EL (cell line): Measurements from ENCODE around the gene PLB1.

Source experiments
- DNase-seq: peaks from one replicate; pipeline ENCODE4 v3.0.0-alpha.2; 2016

Gene PLB1

DNA sequence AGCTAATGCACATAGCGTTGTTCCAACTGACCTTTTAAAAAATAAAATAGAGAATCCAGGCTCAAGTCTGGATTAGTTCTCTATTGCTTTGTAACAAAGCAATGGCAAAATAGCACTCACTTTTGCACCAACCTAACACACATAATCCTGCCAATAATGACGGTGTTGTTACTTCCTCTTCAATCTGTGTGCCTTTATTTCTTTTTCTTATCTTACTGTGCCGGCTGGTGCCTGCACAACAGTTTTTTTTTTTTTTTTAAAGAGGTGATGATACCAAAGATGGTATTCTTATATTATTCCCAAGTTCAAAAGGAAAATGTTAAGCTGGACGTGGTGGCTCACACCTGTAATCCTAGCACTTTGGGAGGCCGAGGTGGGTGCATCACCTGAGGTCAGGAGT, 3.4 kb downstream of the PLB1 start:
- no peak for DNase-seq

DNA sequence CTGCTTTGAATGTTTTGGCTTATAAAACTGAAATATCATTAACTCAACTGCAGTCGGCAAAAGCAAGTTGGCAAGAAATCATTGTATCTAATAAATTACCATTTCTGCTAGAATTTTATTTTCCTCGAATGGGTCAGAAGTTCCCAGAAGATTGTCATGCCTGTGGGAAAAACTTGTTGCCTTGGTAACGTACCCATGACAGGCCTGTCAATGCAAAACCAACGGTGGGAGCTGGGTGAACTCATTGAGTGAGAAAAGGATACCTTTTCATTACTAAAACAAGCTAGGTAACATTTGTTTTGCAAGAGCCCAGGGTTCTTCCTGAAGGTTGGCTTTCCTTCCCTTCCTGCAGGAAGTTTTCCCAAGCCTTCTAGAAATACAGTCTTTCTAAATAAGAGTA, 9.5 kb downstream of the PLB1 start:
- no peak for DNase-seq

DNA sequence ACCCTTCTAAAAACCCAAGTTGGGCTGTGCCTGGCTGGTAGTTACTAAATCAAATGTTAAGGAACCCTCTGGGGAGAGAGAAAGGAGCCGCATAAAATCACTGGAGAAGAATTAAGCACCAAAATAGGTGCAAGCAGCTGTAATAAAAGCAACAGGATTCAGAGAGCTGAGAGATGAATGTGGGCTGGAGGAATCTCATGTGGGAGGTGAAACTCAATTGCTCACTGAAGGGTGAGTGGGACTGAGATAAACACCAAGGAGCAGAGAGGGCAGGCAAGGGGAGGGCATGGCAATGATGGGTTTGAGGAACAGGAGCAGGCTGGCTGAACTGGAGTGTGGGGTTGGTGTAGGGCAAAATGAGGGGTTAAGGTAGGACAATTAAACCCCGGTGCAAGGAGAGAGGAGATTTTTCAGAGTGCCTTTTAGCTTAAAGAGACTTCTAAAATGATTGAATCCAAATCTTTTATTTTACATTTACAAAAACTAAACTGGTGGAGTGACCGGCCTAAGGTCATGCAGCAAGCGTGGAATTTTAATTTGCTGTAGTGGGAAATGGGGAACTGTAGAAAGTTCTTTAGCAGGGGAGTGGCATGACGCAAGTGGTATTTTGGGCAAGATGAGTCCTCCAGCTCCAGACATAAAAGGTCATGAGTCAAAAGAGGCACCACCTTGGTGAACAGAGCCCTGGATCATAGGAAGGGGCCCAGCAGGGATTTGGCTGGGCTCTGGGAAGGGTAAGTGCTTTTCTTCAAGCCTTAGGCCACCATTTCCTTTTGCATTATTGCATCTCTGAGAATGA, 10.5 kb downstream of the PLB1 start:
- DNase-seq = no peak

DNA sequence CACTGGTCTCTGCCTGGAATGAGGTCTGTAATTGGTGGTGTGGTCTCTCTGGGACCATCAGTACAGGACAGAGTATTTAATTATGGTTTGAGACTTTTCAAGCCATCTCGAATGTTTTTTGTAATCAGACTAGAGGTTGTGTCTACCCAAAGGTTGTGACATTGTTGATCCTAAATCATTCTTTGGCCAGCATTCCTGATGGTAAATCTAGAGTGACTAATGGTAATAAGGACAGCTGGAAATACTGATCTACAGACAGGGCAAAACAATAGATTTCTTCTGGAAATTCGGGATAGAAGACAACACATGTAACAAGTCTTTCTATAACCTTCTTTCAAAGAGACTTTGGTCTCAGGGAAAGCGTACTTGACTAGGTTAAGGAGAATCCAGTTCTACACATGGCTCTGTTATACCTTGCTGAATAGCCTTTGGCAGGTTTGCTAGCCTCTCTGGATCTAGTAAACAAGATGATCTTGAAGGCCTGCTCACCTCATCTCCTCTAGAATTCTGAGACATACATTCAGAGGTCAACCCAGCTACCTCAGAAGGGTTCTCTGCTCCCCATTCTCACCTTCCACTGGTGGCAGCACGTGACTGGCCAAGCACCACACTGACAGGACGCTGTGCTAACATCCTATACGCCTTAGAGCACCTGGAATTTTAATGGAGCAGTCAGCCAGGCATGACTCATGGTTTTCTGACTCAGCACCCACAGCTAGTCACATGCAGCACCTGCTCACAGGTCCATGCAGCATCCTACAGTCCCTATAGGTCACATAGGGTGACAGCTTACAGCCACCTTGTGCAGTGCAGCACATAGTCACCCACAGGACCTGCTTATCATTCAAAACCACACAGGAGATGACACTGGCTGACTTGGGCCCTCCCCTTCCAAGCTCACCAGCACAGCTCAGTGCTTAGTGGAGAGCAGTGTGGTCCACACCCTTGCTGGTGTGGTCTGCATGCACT, 12.2 kb downstream of the PLB1 start:
- DNase-seq = peak; percentile 7

DNA sequence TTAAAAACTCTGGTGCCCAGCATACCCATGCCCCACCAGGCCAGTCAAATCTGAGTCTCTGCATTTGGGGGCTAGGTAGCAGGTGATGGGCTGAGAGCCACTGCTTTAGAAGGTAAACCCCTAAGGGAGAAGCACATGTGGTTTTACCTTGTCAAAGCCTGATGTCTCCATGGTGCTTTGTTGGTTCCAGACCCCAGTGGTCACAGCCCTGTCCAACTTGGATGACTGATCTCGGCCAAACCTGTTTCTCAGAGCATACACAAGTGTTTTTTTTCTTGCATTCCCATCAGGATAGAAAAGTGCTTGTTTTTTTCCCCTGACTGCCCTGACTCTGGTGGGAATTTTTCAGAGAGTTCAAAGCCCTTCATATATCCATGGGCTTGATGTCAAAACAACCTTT, 13.5 kb downstream of the PLB1 start:
- no peak for DNase-seq

DNA sequence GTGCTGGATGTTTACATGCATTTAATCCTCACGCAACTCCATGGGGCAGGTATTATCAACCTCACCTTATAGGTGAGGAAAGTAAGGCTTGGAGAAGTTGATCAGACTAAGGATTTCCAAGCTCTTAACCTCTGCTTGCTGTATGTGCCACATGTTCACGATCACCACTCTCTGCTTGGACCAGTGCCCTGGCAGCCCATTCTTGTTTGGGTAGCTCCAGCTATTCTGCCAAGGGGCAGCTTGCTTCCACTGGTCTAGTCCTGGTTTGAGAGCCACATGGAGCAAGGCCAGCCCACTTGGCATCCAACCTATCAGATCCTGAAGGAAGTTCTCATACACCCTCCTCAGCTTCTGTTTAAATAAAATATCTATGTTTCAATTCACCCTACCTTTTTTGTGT, 14.3 kb downstream of the PLB1 start:
- no peak for DNase-seq

DNA sequence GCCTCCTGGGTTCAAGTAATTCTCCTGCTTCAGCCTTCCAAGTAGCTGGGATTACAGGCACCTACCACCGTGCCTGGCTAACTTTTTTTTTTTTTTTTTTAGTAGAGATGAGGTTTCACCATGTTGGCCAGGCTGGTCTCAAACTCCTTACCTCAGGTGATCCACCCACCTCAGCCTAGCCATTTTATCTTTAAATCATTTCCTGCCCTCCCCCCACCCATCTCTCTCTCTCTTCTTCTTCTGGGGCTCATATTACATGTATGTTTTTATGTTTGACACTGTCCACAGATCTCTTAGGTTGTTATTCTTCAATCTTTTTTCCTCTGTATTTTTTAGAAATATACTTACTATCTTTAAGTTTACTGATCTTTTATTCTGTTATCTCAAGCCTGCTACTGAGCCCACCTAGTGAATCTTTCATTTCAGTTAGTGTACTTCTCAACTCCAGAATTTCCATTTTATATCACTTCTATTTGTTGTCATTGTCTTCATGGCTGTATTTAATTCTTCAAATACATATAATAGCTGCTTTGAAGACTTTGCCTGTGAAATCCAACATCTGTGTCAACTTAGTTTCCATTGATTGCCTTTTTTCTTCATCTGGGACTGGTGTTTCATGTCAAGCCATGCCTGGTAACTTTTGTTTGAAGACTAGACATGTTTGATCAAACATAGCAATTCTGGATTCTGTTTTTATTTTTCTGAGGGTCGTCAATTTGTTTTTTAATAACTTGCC, 16.2 kb downstream of the PLB1 start:
- no peak for DNase-seq

DNA sequence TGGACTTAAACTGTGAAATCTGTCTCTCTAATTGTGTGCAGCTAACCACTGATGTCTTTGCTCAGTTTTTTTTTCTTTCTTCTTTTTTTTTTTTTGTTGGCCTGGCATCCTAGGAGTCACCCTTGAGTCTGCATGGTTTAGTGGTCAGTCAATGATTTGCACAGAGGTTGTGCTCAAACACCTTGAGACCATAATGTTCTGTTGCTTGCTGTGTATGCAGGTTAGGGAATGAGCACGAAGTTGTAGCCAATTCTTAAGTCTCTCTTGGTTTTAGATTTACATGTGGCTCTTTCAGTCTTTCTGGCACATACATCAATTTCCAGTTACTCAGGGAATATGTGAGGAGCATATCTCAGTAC, 16.7 kb downstream of the PLB1 start:
- no peak for DNase-seq

DNA sequence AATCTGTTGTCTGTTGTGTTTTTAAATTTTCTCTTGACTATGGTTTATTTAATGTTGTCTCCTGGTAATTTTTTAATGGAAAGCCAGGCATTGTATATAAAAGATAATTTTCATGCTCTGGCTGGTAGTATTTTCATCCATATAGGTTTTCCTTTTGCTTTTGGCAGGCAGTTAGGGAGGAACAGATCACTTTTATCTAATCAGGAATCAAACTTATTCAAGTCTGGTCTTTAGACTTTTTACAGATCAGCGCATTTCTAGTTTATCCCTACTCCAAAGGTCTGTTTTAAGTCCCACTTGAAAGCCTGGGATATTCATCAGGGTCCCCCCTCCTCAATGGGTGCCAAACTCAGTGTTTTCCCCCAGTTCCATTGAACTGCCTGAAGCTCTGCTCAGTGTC, 17.2 kb downstream of the PLB1 start:
- no peak for DNase-seq

DNA sequence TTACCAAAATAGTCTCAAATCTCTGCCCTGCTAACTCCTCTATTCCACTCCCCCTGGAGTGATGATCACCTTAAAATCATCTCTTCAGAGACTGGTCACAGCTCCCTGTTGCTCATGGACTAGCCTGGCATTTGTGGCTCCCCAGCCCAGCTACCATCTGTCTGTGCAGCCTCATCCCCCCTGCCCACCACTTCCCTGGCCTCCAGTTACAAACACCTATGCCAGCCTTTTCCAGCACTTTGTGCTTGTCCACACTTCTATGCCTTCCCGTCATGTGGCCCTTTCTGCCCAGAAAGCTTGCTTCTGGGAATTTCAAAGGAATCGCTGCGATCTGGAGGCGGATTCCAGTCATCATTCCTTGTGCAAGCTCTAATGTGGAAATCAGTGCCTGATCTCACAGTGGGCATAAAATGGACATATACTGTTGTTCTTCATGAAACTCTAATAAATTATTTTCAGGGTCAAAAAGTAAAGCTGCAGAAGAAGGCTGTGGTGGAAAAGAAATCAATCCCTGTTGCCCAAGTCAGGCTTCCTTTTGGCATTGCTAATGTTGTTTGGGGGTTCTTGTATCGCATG, 19.4 kb downstream of the PLB1 start:
- no peak for DNase-seq

DNA sequence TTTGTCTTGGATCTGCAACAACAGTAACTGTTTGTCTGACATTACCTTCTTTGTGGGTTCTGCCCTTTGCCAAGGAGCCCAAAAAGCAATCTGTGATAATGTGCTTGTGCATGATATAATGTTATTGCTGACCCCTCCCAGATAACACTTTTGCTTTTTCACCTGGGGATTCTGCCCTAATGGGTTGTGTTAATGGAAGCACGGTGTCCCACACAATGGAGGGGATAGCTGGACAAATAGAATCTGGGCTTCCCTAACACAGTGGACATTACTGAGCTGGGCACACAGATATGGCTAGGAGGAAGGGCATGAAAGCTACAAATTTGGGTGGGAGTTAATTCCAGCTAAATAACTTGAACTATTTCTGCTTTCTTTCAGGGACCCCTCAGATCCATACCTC, 20.6 kb downstream of the PLB1 start:
- no peak for DNase-seq

DNA sequence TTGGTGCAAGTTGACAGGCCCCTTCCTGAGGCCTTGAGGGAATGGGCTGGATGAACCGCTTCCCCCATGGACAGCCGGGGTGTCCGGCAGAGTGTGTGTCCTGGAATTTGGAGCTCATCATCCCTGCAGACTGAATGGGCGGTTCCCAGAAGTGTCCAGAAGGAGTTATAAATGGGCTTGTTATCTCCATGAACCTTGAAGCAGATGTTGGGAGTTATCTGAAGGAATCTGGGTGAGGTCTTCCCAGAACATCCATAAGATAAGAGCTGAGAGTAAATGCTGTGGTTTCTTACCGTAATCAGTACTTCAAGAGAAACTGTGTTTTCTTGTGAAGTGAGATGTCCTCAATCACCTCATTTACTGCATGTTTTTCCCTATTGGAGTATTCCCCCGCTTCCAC, 21.1 kb downstream of the PLB1 start:
- DNase-seq = no peak

DNA sequence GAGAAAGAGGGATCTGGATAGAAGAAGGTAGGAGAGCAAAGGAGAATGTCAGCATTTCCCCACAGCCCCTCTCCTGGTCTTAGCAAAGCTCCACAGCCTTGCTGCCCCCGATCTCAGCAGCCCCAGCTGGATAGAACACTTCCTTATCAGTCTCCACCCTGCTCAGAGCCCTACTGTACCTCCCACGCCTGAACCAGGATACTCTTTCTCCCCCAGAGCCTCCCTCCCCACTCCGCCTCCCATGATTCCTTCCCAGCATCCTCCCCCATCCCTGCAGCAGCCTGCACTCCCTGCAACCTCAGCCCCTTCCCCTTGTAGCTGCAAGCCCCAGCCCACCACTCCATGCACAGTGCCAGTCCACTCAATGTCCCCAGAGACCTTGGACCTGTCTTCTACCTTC, 25.8 kb downstream of the PLB1 start:
- no peak for DNase-seq

DNA sequence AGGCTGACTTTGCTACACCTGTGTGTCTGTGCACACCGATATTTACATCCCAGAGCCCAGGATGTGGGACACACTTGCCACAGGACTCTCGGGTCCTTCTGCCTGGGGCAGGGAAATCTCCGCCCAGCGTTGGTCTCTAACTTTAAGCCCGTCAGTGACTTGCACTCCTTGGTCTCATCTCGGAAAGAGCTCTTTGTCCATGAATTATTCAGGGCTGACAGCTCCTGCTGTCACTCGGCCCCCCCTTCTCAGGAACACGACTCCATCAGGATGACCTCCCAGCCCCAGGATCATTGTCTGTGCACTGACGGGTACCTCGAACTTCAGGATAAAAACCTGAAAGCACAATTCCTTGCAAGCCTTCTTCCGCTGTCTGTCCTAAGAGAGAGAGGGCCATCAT, 26.6 kb downstream of the PLB1 start:
- no peak for DNase-seq

DNA sequence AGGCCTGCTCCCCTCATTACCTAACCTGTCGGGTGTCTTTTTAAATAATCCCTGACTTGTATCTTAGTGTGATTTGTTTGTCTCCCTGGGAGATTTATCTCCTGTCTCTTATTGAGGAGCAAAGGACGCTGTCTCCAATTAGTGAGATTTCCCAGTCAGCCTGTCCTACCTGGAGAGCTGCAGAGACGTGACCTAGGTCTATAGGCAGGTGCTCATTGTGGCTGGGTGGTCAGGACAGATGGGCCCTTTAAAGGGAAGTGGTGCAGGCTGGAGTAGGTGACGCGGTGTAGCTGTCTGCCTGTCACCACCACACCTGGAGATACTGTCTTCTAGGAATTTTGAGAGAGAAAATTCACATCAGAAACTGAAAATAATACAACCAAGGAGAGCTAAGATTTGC, 28.0 kb downstream of the PLB1 start:
- DNase-seq = no peak

DNA sequence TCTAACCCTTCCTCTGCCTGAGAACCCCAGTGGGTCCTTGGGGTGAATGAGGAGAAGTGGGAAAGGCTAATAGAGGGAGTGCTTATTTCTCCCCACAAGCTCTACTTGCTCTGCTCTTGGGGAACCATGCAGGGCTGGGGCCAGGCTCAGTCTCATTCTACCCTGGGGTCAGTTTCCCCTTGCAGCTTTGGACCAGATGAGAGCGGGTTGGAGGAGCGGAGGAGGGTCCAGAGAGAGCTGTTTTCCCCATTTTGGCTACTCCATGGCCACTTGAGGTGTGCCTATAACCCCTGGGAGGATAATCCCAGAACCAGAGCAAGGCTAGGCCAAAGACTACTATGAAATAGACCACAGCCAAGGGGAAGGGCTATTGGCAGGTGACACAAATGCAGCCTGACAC, 29.6 kb downstream of the PLB1 start:
- DNase-seq = no peak

DNA sequence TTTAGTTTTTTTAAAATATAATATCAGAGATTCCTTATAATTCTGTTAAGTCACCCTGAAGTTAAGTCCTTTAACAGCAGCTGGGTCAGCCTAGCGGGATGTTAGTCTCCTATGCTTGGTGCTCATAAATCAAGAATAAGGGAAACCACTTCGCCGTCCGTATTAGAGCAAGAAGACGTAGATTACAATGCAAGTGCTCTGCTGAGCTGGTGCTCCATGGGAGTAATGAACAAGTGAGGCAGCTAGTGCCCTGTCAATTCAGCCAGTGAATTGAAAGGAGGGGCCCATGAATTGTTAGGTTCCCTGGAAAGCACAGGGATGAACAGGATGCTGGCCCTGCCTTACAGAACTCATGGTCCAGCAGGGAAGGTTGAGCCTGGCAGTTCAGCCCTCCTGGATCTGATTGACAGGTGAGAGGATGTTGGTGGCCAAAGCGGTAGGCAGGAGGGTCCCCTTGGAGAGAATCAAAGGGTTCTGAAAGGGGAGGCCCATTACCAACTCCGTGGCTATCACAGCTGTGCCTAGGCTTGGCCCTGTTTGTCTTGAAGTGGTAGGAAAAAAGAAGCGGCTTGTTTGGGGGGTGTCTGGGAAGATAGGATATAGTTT, 30.8 kb downstream of the PLB1 start:
- DNase-seq = no peak

DNA sequence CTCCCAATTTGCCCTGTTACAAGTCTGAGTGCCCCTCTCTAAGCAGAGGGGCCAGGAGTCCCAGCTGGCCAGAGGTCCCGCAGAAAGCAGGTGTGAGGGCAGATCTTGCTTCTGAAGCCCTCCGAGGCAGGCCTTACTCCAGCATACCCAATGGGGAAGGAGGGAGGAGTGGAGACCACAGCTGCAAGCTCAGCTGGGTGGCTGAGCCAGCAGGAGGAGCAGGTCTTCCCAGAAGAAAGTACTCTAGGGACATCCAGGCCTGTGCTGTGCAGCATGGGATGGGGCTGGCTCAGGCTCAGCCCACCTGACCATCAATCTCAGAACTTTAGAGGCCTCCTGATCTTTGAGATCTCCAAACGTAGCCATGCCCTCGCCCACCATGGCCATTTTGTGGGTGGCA, 31.3 kb downstream of the PLB1 start:
- DNase-seq = no peak

DNA sequence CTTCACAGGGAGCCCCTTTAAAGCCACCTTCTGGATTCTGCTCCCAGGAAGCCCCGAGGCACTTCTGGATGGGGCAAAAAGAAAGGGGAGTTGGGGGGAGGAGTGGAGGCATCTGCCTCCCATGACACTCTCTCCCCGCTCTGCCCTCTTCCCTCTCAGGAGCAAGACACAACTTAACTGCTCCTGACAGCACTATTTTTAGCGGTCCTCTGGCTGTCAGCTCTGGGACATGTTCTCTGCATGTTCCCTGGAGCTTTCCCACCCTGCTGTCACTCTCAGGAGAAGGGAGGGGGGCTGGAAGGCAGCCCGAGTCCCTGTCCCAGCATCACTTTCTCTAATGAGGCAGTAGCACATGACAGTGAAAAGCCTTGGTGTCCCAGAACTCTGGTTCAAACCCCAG, 32.3 kb downstream of the PLB1 start:
- DNase-seq = no peak

DNA sequence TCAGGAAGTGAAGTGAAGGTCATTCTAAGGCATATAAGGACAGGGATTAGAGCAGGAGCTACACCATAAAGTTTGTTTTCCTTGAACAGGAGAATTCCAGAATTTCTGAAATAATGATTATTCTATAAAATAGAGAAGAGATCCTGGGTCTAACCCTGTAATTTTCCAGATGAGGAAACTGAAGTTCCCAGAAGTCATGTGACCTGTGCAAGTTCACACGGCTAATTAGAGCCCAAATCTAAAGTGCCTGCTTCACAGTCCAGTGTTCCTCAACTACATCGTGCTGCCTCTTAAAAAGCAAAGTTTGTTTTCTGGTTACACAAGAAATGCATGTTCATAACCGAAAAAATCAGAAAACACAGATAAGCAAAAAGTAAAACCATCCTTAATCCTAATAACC, 34.9 kb downstream of the PLB1 start:
- no peak for DNase-seq

DNA sequence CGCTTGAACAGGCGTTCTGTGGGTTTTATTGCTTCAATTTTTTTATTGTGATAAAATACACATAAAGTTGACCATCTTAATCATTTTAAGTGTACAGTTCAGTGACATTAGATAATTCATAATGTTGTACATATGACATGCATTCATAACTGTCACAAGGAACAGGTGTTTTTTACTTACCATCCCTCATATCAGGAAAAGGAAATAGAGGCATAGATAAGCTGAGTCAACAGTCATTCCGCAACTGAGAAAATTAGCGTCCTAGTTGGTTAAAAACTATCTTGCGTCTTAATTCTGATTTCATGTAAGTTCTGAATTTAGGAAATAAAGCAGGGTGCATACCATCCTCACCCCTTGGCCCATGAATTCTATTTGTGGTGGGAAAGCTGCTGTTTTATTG, 36.5 kb downstream of the PLB1 start:
- DNase-seq = no peak

DNA sequence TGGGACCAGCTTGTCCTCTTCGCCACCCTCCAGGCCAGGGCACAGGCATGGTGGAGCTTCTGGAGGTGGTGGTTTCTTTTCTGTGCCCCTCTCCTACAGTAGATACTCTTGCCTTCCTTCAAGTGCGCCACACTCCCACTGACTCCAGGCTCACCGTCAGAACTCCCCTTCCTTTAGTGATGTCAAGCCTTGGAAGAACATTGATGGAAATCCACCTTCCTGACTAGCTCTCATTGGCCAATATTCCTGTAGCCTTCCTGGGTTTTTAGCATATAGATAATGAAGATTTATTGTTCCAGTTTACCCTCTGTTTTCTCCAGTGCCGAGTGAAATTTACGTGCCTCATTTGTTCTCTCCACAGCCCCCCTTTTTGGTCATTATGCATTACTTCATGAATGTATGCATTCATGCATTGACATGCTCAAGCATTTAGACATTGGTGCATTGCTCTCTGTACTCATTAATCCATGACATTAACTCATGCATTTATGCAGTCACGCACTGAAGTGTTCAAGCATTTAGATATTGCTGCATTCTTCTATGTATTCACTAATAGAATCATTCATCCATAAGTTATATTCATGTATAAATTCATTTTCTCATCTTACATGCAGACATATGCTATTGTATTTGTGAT, 37.3 kb downstream of the PLB1 start:
- no peak for DNase-seq
